A172 (cell line): ENCODE data around the gene FLOT1. TPM values are rescaled to one million over a fixed set of nuclear protein-coding genes. Genes with fewer than 3 reads are reported as not detected.

Experiments used
- DNase-seq: peaks from one replicate; pipeline ENCODE4 v3.0.0-alpha.2; 2015; ENCODE audit warnings: low spot score
- total RNA-seq: library from RNA; depleted of rRNA; stranded (reverse); fragments of >200 nt; shearing (Covaris generic); gene quantifications from 2 replicates; pipeline ENCODE4 v1.2.3, GENCODE V29; 2014

The FLOT1 gene
- total RNA-seq, 1 experiment from 2014 or later: 165 TPM

DNA sequence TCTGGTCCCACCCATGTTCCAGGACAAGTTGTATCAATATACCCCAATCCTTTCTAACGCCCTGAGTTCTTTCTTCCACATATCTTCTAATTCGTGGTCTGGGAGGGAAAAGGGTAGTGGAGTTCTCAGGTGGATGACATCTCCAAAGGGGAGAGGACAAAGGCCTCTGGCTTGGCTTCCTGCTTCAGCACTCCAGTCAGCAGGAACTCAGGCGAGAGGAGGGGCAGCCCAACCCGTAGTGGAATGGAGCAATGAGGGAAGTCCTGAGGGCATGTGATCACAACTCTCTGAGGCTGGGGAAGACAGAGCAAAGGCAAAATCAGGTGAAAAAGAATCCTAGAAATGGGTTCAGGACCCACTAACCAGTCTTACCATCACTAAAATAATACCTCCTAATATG lies 42.1 kb downstream of the FLOT1 start:
- DNase-seq: no peak

- no peak for DNase-seq
Measured at GRCh38 chr6:30696432-30696831, 46.1 kb downstream of the FLOT1 start.

GRCh38 chr6:30691208-30691847 lies 51.2 kb downstream of the FLOT1 start:
- peak; percentile 11 for DNase-seq

- peak; percentile 89 for DNase-seq
Measured at GRCh38 chr6:30690403-30691207, 51.9 kb downstream of the FLOT1 start, which contains the start of gene NRM. Gene NRM, minus strand, starts transcription at chr6:30690984. Its CDS starts 10 bp downstream, at chr6:30690974.

- DNase-seq: no peak
Measured at GRCh38 chr6:30689985-30690384, 52.5 kb downstream of the FLOT1 start.

GRCh38 chr6:30689022-30689865 lies 53.2 kb downstream of the FLOT1 start:
- no peak for DNase-seq

- DNase-seq: no peak
Measured at GRCh38 chr6:30688569-30688968, 53.9 kb downstream of the FLOT1 start.

DNA sequence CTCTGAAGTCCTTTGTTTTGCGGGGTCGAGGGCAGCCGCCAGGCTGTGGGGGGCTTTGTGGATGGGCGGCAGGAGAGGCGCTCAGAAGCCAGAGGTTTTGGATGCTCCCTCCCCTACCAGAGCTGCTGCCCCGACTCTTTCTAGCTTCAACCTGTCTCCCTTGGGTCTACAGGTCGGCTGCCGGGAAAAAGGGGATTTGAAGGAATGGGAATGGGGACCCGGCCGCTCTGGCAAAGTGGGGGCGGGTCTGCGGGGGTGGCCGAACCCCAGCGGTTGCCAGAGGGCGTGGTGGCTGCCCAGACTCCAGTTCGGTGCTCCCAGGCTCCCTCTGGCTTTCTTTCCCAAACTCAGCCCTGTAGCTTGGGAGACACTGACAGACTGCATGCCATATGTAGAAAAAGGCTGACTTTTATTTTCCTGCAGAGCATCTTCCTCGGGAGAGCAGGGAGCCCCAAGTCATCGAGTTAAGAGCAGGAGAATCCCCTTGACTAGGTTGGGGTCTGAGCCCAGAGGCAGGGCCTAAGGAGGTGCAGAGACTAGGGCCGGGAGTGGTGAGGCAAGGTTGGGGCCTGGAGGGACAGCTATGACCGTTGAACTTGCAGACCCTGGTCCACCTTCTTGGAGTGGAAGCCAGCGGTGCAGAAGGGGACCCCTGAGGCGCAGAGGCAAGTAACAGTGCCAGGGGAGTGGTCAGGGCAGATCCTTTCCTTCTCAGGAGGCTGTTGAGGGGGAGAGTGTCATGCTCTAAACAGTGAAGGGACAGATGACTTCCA lies 54.6 kb downstream of the FLOT1 start:
- peak; percentile 46 for DNase-seq

DNA sequence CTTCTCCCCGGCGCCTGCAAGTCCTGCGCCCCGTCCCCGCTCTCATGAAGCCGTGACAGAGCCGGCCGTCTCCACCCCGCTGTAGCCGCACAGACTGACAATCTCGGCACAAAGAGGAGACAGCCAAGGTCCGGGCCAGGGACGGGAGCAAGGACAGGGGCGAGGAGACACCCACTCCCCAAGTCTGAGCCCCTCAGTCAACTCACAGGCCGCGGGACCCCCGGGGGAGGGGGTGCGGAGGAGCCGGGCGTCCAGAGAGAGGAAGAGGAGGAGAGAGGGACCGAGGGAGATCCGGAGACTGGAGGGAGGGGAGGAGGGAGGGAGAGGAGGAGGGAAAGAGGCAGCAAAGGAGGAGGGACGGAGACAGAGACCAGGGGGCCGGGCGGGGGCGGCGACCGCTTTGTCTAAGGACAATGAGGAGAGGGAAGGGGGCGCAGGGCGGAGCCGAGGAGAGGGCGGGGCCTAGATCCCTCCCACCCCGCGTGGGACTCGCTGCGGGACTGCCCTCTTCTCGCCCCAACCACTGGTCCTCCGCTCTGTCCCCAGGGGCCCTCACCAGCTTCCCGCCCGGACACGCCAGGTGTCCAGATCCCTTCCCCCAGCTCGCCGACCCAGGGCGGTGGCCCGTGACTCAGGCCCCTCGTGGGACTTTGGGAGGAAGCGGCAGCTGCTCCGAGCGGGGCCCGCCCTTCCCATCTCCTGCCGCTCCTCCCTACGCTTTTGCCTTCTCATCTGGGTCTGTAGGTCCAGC lies 55.4 kb downstream of the FLOT1 start:
- peak; percentile 98 for DNase-seq

- DNase-seq: peak; percentile 52
Measured at GRCh38 chr6:30686009-30686907, 56.2 kb downstream of the FLOT1 start, which contains the start of gene PPP1R18. Gene PPP1R18, minus strand, starts transcription at chr6:30686645. Its CDS starts 627 bp downstream, at chr6:30686018.

GRCh38 chr6:30685157-30686008 lies 57.1 kb downstream of the FLOT1 start:
- no peak for DNase-seq

DNA sequence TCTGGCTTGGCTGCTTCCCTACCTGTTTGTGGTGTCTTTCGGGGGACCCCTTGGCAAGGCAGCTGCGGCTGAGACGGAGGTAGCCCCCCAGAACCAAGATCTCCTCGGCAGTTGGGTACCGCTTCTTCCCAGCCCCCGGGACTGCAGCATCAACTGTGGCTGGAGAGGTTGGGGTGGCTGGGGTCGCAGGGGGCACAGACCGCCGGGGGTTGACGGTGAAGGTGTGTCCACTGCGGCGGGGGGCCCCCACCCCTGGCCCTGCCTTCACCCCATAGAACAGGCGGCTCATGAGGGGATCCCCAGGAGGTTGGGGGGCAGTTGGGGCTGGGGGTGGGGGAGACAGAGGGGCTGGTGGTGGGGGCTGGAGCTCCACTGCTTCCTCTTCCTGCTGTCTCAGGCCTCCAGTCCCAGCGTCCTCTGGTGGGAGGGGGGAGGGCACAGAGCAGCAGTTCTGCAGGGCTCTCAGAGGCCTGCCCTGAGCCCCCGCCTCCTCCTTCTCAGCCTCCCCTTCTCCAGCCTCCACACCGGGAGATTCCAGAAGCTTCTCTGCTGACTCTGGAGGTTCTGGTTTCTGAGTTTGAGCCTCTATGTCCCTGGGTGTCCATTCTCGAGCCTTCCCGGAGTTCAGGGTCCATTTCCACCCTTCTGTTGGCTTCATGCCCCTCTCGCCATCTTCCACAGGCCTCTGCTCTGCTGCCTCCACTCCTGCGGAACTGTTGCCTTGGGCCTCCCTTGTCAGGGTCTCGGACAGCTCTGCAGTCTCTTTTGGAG lies 57.9 kb downstream of the FLOT1 start:
- DNase-seq: no peak

GRCh38 chr6:30683980-30684338 lies 58.5 kb downstream of the FLOT1 start:
- no peak for DNase-seq

- no peak for DNase-seq
Measured at GRCh38 chr6:30683183-30683979, 59.1 kb downstream of the FLOT1 start.

DNA sequence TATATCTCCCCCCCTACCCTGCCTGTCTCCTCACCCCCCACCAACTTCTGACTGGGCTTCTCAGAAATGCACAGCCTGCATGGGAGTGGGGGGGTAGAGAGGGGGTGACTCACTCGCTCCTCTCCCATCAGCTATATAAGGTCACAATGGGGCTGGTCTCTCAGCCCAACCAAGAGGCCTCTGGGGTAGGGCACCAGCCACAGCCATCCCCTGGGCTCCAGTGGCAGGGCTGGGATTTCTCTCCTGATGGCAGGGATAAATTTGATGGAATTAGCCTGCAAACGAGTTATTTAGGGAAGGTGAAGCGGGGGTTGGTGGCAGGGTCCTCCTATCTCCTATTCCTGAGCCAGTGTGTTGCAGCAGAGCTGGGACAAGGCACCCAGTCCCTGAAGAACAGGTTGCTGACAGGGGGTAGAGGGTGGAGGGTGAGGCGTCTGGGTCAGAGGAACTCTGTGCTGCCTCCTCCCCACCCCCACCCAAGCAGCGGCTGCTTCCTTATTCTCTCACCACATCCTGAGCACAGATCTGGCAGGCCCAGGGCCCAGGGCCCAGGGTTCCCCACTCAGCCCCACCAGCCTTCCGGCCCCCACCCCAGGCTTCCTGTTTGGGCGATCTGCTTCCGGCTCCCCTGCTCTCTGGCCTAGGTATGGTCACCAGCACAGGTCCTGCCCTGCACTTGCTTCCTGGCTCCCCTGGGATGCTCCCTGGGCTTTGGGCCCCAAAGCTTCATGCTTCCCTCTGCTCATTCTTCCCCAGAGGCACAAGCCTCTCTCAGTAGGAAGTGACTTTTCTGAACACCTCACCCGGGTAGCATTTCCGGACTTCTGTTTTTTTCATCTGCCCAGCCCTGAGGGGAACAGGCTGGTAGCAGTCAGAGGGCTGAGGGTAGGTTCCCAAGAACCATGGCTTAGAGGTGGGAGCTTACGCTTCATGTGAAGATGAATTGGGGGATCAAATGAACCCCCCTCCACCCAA lies 60.1 kb downstream of the FLOT1 start:
- peak; percentile 71 for DNase-seq

DNA sequence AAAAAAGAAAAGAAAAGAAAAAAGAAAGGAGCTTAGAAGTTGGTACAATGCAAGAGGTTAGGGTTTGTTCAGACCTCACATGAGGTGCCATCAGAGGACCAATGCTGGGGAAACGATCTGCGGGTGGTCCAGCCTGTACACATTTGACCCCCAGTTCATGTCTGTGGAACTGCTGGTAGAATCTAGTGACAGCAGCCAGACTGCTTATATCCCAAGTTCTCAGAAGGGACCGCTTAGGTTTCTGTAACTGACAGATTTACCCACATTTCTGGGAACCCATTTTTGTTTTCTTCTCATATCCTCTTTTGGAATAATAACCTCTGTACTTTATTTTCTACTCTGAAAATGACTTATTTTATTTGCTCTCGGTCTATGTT lies 60.7 kb downstream of the FLOT1 start:
- no peak for DNase-seq
